ENCODE results near the gene HCAR3. TPM values are rescaled to one million over a fixed set of nuclear protein-coding genes. Genes with fewer than 3 reads are reported as not detected.

Gene HCAR3
- total and polyA plus RNA-seq, 4 donors, result 0.08 to 1.3 (median 0.10) TPM; not detected in 1

- H3K9ac ChIP-seq (ENCODE audit: low read depth in 1 of 2, low read length in 2 of 2), result no peak overlapping the region
- no peaks in the 10 kb centered on the region for H3K36me3 ChIP-seq (ENCODE audit: control insufficient read depth in 4 of 4, insufficient read depth in 3 of 4, low read depth in 1 of 4, low read length in 3 of 4)
- DNase-seq (ENCODE audit: low spot score), result no peak
- 92% methylated on average over 7 of the region's 7 CpGs for WGBS
- H3K27me3 ChIP-seq (ENCODE audit: control insufficient read depth in 4 of 4, insufficient read depth in 4 of 4, low read length in 3 of 4), result no peaks in the 10 kb centered on the region
- TF ChIP-seq MAX (IDR thresholded peaks at IDR 0.05) (no peak), FOXA2 (IDR thresholded peaks at IDR 0.05) (no peak)
- no peak overlapping the region for H3K27ac ChIP-seq (ENCODE audit: low read depth in 1 of 2, low read length in 2 of 2)
- H3K4me3 ChIP-seq (ENCODE audit: low read depth in 1 of 3, low read length in 3 of 3), result no peak overlapping the region
- no peaks in the 10 kb centered on the region for H3K9me3 ChIP-seq (ENCODE audit: control insufficient read depth in 4 of 4, low read length in 3 of 4)
- H3K4me1 ChIP-seq (ENCODE audit: control insufficient read depth in 4 of 4, insufficient read depth in 4 of 4, low read length in 3 of 4), result no peaks in the 10 kb centered on the region
Measured at GRCh38 chr12:122738571-122738970, 22.0 kb upstream of the HCAR3 start.

DNA sequence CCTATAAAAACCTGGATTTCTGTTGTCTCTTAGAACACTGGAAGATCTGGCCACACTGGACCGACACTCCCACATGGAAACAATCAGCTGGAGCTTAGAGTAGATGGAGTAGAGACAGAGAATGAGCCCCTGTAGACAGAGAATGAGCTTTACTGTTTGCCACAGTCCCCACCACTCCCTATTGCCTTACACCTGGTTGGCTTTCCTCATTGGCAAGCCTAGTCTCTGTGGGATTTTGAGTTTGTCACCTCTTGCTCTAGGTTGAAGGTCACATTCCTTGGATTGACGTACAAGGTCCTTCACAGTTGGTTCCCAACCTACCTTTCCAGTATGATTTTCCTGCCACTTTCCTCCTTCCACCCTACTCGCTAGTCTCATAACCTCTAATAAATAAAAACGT lies 16.0 kb upstream of the HCAR3 start:
- DNase-seq (ENCODE audit: low spot score), result no peak
- Histone ChIP-seq H3K27ac (ENCODE audit: low read depth in 1 of 2, low read length in 2 of 2) (no peak overlapping the region), H3K27me3 (ENCODE audit: control insufficient read depth in 4 of 4, insufficient read depth in 4 of 4, low read length in 3 of 4) (no peaks in the 10 kb centered on the region), H3K4me3 (ENCODE audit: low read depth in 1 of 3, low read length in 3 of 3) (no peak overlapping the region), H3K9me3 (ENCODE audit: control insufficient read depth in 4 of 4, low read length in 3 of 4) (no peaks in the 10 kb centered on the region), H3K4me1 (ENCODE audit: control insufficient read depth in 4 of 4, insufficient read depth in 4 of 4, low read length in 3 of 4) (no peaks in the 10 kb centered on the region), H3K9ac (ENCODE audit: low read depth in 1 of 2, low read length in 2 of 2) (no peak overlapping the region), H3K36me3 (ENCODE audit: control insufficient read depth in 4 of 4, insufficient read depth in 3 of 4, low read depth in 1 of 4, low read length in 3 of 4) (no peaks in the 10 kb centered on the region)
- no peak for TF ChIP-seq SP1 (IDR thresholded peaks at IDR 0.05)
- no peak for TF ChIP-seq MAX (IDR thresholded peaks at IDR 0.05)
- TF ChIP-seq EGR1 (IDR thresholded peaks at IDR 0.05; ENCODE audit: low read depth in 2 of 2), result no peak
- TF ChIP-seq, protein P1, sequence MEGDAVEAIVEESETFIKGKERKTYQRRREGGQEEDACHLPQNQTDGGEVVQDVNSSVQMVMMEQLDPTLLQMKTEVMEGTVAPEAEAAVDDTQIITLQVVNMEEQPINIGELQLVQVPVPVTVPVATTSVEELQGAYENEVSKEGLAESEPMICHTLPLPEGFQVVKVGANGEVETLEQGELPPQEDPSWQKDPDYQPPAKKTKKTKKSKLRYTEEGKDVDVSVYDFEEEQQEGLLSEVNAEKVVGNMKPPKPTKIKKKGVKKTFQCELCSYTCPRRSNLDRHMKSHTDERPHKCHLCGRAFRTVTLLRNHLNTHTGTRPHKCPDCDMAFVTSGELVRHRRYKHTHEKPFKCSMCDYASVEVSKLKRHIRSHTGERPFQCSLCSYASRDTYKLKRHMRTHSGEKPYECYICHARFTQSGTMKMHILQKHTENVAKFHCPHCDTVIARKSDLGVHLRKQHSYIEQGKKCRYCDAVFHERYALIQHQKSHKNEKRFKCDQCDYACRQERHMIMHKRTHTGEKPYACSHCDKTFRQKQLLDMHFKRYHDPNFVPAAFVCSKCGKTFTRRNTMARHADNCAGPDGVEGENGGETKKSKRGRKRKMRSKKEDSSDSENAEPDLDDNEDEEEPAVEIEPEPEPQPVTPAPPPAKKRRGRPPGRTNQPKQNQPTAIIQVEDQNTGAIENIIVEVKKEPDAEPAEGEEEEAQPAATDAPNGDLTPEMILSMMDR (IDR thresholded peaks at IDR 0.05; ENCODE audit: low read depth, low read length, missing input control), result no peak
- TF ChIP-seq, protein P2, sequence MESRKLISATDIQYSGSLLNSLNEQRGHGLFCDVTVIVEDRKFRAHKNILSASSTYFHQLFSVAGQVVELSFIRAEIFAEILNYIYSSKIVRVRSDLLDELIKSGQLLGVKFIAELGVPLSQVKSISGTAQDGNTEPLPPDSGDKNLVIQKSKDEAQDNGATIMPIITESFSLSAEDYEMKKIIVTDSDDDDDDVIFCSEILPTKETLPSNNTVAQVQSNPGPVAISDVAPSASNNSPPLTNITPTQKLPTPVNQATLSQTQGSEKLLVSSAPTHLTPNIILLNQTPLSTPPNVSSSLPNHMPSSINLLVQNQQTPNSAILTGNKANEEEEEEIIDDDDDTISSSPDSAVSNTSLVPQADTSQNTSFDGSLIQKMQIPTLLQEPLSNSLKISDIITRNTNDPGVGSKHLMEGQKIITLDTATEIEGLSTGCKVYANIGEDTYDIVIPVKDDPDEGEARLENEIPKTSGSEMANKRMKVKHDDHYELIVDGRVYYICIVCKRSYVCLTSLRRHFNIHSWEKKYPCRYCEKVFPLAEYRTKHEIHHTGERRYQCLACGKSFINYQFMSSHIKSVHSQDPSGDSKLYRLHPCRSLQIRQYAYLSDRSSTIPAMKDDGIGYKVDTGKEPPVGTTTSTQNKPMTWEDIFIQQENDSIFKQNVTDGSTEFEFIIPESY (IDR thresholded peaks at IDR 0.05), result no peak
- no peak for TF ChIP-seq RXRA (IDR thresholded peaks at IDR 0.05)
- no peak for TF ChIP-seq FOXA1 (IDR thresholded peaks at IDR 0.05)
- no peak for TF ChIP-seq NR2F2 (IDR thresholded peaks at IDR 0.05)
- TF ChIP-seq, protein P3, sequence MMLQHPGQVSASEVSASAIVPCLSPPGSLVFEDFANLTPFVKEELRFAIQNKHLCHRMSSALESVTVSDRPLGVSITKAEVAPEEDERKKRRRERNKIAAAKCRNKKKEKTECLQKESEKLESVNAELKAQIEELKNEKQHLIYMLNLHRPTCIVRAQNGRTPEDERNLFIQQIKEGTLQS (IDR thresholded peaks at IDR 0.05), result no peak
- TF ChIP-seq YY1 (IDR thresholded peaks at IDR 0.05), result no peak
- no peak for TF ChIP-seq JUND (IDR thresholded peaks at IDR 0.05)
- TF ChIP-seq HNF4A (conservative IDR thresholded peaks at IDR 0.05), result no peak
- WGBS, result 88% methylated on average over 4 of the region's 4 CpGs

DNA sequence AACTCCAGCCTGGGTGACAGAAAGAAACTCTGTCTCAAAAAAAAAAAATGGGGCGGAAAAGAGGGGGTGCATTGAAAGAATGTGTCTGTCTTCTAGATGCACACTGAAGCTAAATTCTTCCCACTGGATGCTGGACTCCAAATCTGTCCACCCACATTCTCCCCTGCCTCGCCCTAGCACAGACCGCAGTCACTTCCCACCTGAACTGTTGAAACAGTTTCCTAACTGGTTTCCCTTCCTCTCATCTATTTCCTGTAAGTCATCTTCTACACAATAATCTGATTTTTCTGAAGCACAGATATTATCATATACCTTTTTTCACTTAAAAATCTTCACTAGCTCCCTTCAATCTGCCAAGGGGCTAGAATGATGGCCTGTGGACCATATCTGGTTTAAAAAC lies 15.6 kb upstream of the HCAR3 start:
- Histone ChIP-seq H3K4me3 (ENCODE audit: low read depth in 1 of 3, low read length in 3 of 3) (no peak overlapping the region), H3K9ac (ENCODE audit: low read depth in 1 of 2, low read length in 2 of 2) (no peak overlapping the region), H3K27me3 (ENCODE audit: control insufficient read depth in 4 of 4, insufficient read depth in 4 of 4, low read length in 3 of 4) (no peaks in the 10 kb centered on the region), H3K27ac (ENCODE audit: low read depth in 1 of 2, low read length in 2 of 2) (no peak overlapping the region), H3K4me1 (ENCODE audit: control insufficient read depth in 4 of 4, insufficient read depth in 4 of 4, low read length in 3 of 4) (no peaks in the 10 kb centered on the region), H3K9me3 (ENCODE audit: control insufficient read depth in 4 of 4, low read length in 3 of 4) (no peaks in the 10 kb centered on the region), H3K36me3 (ENCODE audit: control insufficient read depth in 4 of 4, insufficient read depth in 3 of 4, low read depth in 1 of 4, low read length in 3 of 4) (no peaks in the 10 kb centered on the region)
- 85% methylated on average over 3 of the region's 3 CpGs for WGBS
- no peak for DNase-seq (ENCODE audit: low spot score)
- TF ChIP-seq RXRA (IDR thresholded peaks at IDR 0.05) (no peak), HNF4G (IDR thresholded peaks at IDR 0.05) (no peak), YY1 (IDR thresholded peaks at IDR 0.05) (no peak), MAX (IDR thresholded peaks at IDR 0.05) (no peak), REST (IDR thresholded peaks at IDR 0.05) (no peak), JUND (IDR thresholded peaks at IDR 0.05) (no peak), GABPA (IDR thresholded peaks at IDR 0.05 in 1 of 2, conservative IDR thresholded peaks at IDR 0.05 in 1 of 2) (no peak), SP1 (IDR thresholded peaks at IDR 0.05) (no peak), FOXA2 (IDR thresholded peaks at IDR 0.05) (no peak), NR2F2 (IDR thresholded peaks at IDR 0.05) (no peak), EGR1 (IDR thresholded peaks at IDR 0.05; ENCODE audit: low read depth in 2 of 2) (no peak), HNF4A (conservative IDR thresholded peaks at IDR 0.05) (no peak)
- TF ChIP-seq, protein P1 (IDR thresholded peaks at IDR 0.05; ENCODE audit: low read depth, low read length, missing input control), result no peak
